NCI-H446 treated with DMSO at 0.1 percent for 48 hours (cell line): ENCODE data around the gene PPP1R12C.
"Not testable (repeated sequence)": the region's sequence is repeated elsewhere in the genome, so short reads cannot be mapped to it uniquely, and the experiment has no call there.

Experiments
- DNase-seq: peaks from one replicate; lab custom pipeline; 2025; lab: John Stamatoyannopoulos, UW

The PPP1R12C gene

DNA sequence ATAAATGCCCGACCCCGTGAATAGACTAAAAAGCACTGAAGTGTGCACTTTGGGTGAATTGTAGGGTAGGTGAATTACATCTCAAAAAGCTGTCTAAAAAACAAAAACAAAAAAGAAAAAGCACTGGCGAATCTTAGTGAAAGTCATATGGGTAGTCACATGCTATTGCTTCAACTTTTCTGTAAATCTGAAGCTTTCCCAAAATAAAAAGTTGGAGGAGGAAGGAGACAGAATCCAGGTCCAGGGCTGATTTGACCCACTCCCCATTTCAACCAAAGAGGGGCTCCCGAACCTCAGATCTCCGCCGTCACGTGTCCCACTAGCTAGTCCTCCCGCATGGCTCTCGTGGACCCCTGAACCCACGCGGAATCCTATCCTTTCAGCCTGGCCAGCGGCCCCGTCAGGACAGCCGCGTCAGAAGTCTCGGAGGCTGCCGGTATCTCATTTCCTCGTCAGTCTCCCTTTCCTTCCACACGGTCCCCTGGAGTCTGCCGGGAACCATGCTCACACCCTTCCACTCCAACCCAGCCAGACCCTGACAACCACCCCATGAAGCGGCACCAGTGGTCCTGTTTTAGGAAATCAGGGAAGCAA is 6.1 kb downstream of the PPP1R12C start:
- DNase-seq = no peak

DNA sequence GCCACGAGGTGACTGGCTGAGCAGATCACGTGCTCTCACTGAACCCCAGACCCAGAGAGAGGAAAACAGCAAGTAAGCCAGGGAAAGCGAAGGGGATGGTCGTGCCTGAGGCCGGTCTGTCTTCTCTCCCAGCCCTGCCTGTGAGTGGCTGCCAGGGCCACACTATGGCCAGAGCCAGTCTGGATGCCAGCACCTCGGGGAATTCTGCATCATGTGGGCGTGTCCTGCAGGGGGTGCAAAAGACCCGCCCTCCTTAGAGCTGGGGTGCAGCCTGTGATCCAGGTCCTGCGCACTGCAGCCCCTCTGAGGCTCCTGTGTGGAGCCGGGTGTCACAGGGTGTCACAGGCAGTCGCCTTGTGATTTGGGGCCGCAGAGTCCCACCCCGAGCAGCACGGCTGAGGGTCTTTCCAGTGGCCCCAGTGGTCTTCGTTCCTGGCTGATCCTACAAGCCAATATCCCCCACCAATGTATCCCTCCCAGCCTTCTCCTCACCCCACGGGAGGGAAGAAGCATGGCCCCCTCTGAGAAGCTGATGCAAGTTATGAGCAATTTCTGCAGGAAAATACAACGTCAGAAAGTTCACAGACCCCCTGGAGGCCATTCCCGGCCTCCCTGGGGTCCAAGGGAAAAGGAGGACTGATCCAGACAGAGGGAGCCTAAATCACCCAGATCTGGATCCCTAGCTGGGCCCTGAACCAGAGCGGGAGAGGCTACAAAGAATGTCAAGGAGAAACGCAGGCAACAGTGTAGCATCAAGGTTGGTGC is 7.7 kb downstream of the PPP1R12C start:
- DNase-seq = no peak

DNA sequence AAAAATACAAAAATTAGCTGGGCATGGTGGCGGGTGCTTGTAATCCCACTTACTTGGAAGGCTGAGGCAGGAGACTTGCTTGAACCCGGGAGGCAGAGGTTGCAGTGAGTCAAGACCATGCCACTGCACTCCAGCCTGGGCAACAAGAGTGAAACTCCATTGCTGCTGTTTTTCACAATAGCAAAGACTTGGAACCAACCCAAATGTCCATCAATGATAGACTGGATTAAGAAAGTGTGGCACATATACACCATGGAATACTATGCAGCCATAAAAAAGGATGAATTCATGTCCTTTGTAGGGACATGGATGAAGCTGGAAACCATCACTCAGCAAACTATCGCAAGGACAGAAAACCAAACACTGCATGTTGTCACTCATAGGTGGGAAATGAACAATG is 10.2 kb downstream of the PPP1R12C start:
- not testable (repeated sequence) for DNase-seq

DNA sequence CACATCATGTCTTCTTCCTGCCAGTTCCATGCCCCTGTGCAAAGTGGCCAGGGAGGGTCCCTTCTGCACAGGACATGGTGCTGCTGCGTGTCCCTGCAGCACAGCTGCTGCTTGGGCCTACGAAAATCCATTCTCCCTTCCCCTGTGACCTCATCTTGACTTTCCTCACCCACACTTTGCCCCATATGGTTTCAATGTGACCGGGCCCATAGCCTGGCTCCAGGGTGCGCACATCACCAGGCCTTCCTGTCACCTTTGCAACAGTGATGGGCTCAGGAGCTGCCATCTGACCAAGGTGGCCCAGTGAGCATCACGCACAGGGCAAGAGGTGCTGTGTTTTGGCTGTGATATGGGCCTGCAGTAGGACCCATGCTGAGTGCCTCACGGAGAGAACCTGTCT is 10.8 kb downstream of the PPP1R12C start:
- DNase-seq = no peak

DNA sequence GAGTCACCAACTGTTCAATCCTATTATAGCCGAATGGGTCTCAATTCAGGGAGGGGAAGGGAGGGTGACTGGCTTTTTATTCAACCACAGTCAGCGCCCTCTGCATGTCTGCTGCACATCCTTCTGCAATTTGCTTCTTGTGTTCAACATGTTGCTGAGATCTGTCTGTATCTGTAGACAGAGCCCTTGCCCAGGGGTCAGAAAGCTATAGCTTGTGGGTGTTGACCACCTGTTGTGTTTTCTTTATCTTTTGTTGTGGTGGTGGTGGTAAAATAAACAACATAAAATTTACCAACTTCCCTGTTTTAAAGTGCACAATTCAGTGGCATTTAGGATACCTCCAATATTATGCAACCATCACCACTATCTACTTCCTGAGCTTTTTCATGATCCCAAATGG is 12.2 kb downstream of the PPP1R12C start:
- no peak for DNase-seq

DNA sequence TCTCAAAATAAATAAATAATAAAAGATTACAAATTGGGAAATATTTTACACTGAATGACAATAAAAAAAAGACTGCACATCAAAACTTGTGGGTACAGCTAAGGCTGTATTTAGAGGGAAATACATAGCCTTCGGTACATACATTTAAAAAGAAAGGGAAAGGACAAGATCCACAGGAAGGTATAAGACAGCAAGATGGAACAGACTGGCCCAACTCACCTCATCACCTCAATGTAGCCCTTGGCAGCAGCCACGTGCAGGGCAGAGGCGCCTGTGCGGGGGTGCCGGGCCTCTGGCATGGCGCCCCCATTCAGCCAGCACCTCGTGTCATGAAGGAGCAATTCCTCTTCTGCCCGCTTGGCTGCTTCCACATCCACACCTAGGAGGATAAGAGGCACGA is 14.2 kb downstream of the PPP1R12C start:
- no peak for DNase-seq

DNA sequence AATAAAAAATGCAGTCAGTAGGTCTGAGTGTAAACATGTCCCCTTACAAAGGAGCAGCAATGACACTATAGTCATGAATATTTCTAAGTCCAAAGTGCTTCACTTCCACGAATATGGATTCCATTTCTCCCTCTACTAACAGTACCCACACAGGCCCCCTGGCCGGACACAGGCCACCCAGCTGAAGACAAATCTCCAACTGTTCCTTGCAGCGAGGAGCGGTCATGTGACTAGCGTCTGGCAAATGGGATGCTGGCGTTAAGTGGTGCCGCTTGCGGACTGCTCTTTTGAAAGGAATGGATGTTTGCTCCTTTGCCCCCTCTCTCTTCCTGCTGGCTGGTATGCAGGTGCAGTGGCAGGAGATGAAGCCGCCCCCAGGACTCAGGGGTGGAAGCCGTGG is 16.2 kb downstream of the PPP1R12C start:
- no peak for DNase-seq

DNA sequence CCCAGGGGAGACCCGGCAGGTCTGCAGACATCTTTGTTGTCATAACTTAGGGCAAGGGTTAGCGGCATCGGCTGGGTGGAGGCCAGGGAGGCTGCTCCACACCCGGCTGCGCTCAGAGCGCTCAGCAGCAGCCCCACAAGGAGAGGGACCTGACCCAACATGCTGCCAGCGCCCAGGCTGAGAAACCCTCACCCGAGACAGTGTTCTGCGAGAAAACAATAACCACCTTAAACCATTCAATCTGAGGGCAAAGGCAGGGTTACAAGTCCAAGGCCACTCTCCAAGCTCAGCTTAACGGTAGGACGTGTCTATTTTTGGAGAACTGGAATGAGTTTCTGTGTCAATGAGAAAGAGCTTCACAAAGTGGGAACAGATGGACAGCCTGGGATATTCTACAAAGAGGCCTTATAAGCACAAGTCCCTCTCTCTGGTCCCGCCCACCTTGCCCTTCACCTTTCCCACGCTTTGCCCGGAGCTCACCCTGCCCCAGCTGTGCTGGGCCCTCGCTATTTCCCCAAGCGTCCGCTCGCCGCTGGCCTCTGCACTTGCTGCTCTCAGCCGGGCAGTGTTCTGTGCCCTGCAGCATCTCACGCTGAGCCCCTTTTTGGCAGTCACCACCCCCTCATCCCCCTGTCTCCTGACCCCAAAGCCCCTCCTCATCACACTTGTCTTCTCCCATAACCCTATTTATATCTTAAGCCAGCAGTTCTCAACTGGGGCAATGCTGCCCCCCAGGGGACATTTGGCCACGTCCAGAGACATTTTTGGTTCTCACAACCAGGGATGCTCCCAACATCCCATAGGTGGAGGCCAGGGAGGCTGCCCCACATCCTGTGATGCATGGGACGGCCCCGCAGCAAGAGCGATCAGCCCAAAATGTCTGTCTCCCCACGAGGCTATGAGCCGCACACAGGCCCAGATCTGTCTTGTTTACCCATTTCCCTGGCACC is 17.6 kb downstream of the PPP1R12C start:
- no peak for DNase-seq

DNA sequence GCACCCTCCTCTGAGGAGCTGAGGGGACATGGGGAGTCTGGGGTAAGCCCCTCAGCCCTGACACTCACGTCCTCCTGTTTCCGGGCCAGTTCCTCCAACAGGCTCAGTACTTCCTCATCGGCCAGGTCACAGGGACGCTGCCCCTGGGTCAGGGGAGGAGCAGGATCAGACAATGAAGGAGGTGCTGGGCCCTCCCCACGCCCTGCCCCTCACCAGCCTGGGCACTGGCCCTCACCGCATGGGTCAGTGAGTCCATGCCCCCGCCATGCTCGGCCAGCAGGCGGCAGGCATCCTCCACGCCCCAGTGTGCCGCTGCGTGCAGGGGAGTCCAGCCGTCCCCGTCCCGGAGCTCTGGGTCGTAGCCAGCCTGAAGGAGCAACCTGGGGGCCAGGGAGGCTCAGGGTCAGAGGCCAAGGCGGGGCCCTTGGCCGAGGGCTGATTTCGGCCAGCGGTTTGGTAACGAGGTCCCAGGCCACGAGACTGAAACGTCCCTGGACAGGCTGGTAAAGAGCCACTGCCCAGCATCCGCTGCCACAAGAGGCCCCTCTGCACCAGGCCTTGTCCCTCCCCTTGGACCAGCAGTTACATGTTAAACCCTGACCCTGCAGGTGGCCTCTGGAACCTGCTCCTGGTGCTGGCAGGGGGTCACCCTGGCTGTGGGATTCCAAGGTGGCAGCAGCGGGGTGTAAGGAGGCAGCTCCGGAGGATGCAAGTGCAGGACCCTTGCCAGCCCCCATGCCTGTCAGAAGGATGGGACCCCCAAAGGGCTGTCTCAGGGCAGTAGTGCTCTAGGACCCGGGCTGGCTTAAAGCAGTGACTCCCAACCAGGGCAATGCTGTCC is 18.5 kb downstream of the PPP1R12C start:
- no peak for DNase-seq

DNA sequence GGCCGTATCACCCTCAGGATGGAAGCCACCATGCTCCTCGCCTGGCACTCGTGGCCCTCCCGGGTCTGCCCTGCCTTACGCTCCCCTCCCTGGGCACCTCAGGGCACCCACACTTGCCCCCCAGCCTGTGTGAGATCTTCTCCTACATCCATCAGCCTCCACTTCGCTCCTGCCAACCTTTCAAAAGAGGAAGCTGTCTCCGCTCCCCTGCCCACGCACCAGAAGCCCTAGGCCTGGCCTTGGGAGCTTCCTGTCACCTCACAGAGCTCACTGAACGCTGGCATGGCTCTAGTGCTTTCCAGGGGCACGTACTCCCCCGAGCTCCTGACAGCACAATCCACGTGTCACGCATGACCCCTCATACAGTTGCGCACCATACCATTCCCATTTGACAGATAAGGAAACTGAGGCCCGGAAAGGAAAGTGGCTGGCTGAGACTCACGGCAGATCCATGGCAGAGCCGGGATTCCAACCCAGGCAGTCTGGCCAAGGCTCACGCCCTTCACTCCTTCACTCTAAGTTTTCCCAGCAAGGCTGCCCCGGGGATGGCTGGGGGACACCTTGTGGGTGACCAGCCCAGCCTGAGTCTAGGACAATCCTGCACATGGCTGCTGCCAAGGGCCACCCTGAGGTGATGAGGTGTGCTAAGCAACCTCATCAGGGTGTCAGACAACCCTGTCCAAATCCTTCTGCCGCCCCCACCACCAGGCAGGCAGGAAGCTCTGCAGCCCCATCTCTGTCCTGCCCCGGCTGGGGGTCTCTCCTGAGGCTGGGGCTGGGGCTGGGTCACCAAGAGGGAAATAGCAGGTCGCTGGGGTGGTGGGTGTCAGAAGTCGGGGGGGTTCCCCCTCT is 19.3 kb downstream of the PPP1R12C start:
- no peak for DNase-seq

DNA sequence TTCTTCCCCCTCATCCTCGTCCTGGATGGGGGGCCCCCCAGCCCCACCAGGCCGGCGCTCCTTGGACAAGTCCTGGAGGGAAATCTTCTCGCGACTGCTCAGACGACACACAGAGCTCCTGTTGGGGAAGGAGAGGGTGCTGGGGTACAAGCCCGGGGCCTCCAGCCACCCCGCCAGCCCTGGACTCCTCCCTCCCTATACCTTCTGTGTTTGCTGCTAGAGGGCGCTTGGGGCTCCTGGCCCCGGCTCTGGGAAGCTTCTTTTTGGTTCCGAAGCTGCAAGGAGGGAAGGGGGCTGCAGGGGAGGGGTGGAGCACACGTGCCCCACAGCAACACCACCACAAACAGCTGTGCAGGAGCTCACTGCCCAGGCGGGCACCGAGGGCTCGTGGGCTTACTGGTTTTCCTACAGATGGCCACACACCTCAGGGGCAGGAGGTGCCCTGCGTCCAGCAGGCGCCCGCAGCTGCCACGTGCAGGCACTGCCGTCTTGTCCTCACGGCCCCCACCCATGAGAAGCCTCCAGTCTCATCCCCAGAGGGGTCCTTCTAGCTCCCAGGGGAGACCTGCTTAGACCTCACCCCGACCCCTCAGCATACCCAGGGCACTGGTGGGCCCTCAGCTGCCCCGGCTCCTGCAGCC is 21.3 kb downstream of the PPP1R12C start:
- DNase-seq = no peak

DNA sequence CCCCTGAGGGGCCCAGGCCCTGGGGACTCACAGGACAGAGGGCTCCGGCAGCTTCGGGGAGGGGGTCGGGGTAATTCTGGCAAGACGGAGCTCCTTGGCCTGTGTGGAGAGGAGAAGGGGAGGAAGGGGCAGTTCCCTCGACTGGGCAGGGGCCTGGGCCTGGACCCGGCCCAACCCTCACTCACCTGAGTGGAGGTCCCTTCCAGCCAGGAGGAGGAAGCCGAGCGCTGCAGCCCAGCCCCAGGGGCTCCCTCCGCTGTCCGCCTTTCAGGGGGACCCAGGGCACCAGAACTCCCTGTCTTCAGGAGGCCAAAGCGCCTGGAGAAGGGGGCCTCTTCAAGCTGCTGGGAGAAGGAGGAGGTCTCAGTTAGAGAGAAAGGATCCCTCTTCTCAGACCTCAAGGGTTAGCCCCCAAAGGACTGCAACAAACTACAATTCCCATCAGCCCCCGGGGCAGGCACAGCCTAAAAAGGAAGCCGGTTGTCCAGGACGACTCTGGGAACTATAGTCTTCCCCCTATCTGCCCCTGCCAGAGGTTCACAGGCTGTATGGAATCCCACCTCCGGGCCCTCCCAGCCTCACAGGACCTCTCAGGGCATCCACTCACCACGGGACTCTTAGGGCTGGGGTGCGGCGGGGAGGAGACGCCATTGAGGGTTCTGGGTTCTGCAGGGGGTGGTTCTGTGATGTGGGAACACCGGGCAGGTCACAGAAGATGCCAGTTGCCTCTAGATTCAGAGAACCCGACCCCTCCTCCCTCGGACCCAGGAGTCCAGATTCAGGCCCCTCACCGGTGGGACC is 22.0 kb downstream of the PPP1R12C start:
- DNase-seq = no peak

DNA sequence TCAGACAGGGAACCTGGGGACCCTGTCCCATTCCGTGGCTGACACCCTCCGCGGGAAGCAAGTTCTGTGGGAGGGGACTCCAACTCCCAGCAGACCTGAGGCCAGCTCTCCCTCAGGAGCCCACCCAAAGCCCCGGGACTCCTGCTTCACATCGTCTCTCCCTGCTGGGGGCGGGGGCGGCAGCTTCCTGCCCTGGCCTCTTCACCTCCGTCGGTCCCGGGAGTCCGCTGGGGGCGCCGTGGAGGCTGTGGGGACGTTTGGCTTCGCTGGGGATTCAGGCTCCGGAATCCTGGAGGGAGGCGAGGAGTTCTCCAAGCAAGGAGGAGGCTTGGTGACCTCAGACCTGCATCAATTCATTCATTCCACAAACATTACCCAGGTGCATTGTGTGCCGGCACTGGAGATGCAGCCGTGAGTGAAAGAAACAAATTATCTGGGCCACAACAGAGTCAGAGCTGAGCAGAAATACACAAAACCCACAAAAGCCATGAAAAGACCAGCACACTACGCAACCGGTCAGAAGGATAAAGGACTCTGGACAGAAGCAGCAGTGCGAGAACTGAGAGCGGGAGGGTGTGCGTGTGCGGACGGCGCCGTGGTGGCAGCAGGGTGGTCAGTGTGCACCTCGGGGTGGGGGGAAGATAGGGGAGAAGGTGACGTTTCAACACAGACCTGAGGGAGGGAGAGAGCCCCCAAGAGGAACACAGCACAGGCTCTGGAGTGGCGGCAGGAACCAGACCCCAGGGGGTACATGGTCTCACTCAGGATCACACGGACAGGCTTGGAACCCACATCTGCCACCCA is 22.8 kb downstream of the PPP1R12C start:
- no peak for DNase-seq

DNA sequence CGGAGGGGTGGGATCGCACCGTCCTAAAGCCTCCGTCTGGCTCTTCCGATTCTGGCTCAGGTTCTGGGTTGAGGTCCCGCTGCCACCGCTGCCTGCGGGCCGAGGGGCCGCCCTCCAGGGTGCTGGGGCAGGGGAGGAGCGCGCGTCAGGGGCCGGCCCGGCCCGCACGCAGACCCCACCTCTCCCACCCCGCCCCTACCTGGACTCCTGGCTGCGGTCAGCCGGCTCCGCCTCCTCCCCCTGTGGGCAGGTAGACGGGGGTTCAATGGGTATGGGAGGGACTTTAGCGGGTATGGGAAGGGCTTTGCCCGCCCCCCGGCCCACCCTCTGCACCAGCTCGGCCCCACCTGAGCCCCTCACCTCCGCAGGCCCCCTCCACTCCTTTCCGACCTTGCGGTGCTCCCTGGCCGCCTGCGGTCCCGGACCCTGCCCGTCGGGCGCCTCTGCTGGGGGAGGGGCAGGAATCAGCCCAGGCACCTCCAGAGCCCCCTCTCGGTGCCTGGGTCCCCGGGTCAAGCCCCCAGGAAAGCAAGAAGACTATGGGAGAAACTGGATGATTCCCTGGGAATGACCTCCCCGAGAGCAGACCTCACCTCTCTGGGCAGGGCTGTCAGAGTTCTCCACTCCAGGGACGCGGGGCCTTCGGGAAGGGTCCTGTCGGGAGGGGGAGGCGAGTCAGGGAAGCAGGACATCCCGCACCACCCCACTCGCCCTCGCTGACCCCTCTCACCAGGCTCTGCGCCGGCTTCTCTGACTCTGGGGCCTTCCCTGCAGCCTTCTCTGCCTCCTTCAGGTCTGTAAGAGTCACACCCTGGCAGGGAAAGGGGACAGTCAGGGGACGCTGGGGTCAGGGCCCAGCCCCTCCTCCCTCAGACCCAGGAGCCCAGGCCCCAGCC is 24.8 kb downstream of the PPP1R12C start:
- no peak for DNase-seq

DNA sequence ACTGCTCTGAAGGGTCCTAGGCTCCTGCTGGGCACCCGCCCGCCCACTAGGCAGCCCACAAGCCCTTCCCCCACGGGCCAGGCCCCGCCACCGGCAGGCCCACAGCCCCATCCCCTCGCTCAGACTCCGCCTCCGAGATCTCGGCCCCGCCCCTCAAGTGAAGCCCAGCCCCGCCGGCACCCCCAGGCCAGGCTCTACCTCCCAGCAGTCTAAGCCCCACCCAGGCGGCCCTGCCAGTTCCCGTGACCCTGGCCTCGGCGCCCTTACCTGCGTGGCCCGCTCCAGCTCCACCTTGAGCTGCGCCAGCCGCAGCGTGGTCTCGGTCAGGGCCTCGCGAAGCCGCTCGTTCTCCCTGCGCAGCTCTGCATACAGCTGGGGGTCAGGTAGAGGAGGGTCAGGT is 25.5 kb downstream of the PPP1R12C start:
- DNase-seq = no peak

DNA sequence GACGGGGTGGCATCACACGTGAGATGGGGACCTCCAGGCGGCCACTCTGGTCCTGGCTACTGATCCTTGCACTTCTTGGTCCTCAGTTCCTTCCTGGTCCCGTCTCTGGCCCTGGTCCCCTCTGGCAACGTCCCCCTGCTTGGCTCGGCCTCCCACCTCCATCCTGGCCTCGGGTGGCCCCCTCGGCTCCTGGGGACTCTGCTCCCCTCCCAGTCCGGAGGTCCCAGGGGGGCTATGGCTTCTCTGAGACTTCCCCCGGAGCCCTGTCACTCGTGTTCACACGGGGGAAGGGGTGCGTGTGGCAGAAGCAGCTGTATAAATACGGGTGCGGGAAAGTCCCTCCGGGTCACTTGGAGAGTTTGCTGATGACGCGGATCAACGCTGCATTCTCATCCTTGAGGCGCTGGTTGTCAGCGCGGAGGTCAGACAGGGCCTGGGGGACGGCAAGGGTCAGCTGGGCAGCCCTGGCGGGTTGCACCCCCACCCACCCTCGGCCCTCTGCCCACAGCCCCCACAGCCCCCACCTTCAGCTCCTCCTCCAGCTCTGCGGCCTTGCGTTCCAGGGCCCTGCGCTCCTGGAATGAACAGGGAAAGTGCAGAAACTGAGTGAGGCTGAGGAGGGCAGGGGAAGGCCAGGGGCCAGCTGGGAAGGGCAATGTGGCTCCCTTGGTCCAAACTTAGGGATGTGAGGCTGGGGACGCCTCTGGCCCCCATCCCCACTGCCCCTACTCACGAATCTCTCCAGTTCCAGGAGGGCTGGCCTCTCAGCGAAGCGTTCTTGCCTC is 26.1 kb downstream of the PPP1R12C start:
- DNase-seq = no peak

DNA sequence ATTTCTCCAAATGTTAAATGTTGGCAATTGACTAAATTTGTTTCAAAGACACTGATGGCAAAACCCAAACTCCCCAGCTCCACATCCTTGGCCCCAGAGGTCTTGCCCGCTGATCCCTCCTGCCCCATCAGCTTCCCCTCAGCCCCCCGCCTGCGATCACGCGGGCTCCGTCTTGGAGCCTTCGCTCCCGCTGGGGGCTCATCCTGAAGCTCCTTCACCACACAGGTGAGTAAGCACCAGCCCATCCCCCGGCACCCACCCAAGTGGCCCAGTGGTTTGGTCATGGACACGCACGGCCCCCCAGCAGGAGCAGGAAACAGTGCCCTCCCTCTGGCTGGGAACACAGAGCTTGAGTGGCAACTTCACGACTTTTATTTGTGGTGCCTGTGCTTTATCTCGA is 26.9 kb downstream of the PPP1R12C start:
- DNase-seq = no peak
